WI38 (cell line): ENCODE results near the gene ADAM15.

Experiments used
- H3K4me3 ChIP-seq: 2 replicates; pipeline ENCODE4 v1.5.1; 2011; ENCODE audit warnings: low read depth, mild to moderate bottlenecking, control low read depth, low read length
- TF ChIP-seq, protein P1 (sequence below): IDR thresholded peaks from 2 replicates; pipeline ENCODE4 v1.5.1; 2012; ENCODE audit warnings: low read depth, mild to moderate bottlenecking, control low read depth, low read length

ADAM15 gene

DNA sequence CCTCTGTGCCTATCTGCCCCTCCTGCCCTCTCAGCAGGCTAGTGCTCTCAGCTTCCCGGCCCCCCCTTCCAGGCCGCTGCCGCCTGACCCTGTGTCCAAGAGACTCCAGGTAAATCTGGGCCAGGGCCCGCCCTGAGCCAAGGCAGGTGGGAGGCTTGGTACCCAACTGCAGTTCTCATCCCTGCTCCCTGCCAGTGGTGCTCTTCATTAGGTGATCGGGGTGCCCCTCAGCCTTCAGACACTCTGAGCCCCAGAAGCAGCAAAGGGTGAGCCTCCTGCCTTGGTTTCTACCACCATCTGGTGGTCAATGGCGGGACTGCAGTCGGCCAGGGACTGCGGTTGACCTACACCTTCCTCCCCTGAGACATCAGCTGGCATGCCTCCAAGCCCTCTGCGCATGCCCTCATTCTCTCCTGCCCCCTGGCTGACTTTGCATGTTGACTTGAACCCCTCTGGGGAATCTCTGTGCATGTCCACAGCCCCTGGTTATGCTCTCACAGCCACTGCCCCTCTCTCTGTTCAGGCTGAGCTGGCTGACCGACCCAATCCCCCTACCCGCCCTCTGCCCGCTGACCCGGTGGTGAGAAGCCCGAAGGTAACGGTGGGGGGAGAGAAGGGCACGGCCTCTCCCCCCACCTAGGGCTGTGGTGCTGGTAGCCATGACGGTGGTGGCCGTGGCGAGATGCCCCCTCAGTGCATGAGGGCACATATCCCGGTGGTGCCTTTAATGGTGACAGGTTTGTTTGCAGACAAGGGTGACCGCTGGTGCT, 10.4 kb downstream of the ADAM15 start:
- no peak overlapping the region for H3K4me3 ChIP-seq

DNA sequence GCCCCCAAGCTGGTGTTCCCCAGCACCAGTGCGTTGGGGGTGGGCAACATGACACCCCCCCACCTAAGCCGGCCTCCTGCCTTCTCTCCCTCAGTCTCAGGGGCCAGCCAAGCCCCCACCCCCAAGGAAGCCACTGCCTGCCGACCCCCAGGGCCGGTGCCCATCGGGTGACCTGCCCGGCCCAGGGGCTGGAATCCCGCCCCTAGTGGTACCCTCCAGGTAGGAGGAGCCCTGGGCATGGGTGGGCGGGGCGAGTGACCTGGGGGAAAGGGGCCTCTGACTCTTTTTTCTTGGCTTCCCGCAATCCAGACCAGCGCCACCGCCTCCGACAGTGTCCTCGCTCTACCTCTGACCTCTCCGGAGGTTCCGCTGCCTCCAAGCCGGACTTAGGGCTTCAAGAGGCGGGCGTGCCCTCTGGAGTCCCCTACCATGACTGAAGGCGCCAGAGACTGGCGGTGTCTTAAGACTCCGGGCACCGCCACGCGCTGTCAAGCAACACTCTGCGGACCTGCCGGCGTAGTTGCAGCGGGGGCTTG, 11.1 kb downstream of the ADAM15 start:
- no peak overlapping the region for H3K4me3 ChIP-seq

More for the DNA sequence above, 10.4 kb downstream of the ADAM15 start:
- TF ChIP-seq, protein P1, sequence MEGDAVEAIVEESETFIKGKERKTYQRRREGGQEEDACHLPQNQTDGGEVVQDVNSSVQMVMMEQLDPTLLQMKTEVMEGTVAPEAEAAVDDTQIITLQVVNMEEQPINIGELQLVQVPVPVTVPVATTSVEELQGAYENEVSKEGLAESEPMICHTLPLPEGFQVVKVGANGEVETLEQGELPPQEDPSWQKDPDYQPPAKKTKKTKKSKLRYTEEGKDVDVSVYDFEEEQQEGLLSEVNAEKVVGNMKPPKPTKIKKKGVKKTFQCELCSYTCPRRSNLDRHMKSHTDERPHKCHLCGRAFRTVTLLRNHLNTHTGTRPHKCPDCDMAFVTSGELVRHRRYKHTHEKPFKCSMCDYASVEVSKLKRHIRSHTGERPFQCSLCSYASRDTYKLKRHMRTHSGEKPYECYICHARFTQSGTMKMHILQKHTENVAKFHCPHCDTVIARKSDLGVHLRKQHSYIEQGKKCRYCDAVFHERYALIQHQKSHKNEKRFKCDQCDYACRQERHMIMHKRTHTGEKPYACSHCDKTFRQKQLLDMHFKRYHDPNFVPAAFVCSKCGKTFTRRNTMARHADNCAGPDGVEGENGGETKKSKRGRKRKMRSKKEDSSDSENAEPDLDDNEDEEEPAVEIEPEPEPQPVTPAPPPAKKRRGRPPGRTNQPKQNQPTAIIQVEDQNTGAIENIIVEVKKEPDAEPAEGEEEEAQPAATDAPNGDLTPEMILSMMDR: peak; percentile 100

DNA sequence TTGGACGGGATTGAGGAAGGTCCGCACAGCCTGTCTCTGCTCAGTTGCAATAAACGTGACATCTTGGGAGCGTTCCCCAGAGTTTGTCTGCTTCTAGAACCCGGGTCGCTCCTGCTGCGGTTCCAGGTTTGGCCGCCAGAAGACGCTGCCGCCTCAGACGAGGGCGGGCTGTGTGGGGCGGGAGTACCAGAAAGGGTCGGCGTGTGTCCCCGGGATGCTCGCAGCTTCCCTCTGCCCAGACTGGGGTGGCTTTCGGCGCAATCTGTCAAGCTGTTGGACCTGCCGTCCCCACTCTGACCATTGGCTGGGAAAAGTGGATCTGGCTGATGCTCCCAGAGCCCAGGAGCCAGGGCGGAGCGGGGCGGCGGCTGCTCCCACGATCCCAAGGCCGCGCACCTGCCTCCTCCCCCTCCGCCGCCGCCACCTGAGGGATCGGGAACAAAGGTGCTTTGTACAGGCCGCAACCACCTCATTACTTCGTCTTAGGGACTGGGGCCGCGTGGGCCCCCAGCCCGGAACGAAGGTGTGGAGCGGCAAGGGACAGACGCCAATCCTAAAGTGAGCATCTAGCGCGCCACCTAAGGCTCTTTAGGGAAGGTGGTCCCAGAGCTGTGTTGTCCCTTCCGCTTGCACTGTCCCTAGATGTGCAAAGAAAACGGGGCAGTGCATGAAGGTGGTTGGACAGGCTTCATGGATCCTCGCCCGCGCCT, 11.7 kb downstream of the ADAM15 start:
- TF ChIP-seq, protein P1: peak; percentile 51
- peak overlapping the region; percentile 91 for H3K4me3 ChIP-seq

More for the DNA sequence above, 11.1 kb downstream of the ADAM15 start:
- TF ChIP-seq, protein P1: no peak

DNA sequence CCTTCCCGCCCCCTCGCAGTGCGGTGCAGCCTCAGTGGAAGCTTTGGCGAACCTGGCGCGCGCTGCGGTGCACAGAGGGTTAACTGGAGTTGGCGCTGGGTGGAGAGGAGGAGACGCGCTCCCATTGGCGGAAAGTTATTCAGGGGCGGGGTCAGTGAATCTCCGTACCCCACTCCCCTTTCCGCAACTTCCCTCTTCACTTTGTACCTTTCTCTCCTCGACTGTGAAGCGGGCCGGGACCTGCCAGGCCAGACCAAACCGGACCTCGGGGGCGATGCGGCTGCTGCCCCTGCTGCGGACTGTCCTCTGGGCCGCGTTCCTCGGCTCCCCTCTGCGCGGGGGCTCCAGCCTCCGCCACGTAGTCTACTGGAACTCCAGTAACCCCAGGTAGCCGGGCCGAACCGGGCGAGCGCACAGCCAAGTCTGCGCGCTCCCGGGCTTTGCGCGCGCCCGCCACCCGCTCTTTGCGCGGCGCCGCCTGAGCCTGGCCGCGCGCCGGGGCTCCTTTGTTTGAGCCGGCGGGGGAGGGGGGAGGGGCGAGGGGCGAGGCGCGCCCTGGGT, 12.5 kb downstream of the ADAM15 start, which contains the start of gene EFNA4:
EFNA4 (plus strand) TSS at position 191 of the 561 bp plus-strand sequence; CDS start at position 275, 84 bp downstream.
- TF ChIP-seq, protein P1: no peak
- H3K4me3 ChIP-seq: peak within 1 kb of the TSS; percentile 91

DNA sequence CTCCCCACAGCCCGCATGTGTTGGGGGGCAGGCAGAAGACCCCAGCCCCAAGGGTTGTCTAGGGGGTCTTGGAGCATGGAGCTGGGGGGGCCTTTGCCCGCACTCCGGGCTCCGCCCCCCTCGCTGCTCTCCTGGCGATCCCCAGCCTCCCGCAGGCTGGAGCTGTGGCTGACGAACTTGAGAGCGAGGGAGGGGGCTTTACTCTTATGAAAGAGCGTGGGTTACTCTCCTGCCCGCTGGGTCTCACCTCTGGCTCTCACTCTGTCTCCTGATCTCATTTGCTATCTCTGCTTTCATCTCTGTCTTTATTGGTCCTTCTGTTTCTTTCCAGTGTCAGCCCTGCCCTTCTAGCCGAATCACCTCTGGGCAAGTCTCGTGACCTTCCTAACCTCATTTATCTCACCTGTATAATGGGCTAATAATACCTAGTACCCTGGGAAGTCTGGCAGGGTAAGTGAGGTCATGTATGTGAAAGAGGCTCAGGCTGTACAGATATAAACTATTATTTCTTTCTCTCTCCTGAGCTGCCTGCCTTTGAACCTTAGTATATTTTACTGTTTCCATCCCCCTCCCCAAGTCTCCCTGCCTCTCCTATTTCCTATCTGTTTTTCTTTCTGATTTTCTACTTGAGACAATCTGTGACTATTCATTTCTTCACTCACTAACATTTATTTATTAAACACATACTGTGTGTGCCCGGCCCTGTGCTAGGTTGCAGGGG, 13.2 kb downstream of the ADAM15 start:
- H3K4me3 ChIP-seq: peak overlapping the region; percentile 91
- TF ChIP-seq, protein P1: no peak

DNA sequence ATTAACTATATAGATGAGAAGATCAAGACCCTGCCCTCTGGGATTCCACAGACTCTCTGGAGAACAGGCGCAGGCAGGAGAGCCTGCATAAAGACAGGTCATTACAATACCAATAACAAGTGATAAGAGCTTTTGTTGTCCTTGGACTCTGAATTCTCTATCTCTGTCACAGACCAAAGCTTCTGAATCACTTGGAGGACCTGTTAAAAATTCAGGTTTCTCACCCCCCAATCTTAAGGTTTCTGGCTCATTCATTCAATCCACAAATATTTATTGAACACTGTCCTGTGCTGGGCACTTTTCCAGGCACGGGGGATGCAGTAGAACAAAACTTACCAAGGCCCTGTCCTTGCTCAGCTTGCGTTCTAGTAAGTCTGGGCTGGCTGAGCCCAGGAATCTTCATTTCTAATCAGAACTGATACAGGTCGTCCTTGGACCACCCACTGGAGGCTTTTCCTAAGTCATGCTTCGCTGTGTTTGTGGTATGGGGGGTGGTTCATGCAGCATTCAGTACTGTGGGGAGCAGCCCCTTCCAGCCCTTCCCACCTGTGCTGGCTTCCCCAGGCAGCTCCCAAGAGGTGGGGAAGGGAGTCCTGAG, 13.8 kb downstream of the ADAM15 start:
- peak overlapping the region; percentile 91 for H3K4me3 ChIP-seq
- TF ChIP-seq, protein P1: no peak
